ENCODE data around the gene SMYD5.
"Not testable (repeated sequence)": the region's sequence is repeated elsewhere in the genome, so short reads cannot be mapped to it uniquely, and the experiment has no call there.

The SMYD5 gene

DNA sequence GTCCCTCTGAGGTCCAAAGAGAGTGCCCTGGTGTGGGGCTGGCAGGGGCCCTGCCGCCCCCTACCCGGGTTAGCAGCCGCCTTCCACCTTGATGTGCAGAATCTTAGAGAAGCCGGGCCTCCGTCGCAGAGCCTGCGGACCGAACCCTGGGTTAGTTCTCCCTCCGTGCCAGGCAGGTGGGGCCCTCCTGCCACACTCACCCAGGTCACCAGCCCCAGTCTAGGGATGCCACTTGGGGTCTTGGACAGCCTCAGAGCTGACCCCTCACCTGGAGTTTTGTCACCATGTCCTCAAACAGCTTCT is 44.8 kb downstream of the SMYD5 start:
- DNase-seq (ENCODE audit: low read depth in 1 of 2, low spot score in 1 of 2), result no peak

- no peak for DNase-seq (ENCODE audit: low read depth in 1 of 2, low spot score in 1 of 2)
These were observed 45.2 kb downstream of the SMYD5 start for GRCh38 chr2:73259276-73259675.

DNA sequence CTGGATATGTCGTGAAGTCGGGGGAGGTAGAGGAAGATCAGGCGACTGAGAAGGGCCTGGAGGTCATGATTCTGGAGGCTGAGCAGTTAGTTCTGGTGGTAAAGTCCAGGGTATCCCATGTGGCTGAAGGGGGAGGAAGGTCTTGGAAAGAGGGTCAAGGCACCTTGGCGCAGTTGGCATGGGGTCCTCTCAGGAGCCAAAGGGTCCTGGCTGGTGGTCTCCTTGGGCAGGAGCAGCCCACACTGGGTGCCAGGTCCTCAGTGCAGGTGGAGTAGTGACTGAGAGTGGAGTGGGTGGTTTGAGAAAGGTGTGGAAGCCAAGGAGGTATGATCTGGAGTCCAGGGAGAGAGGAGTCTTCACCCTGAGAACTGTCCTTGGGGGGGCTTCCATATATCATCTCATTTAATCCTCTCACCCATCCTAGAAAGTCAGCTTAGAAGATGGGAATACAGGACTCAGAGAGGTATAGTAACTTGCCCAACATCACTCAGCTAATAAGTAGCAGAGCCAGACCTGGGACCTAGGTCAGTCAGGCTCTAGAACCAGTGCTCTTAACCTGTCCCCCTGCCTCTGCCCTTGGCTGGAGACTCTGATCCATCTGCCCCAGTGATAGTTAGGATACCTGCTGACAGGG is 45.8 kb downstream of the SMYD5 start:
- no peak for DNase-seq (ENCODE audit: low read depth in 1 of 2, low spot score in 1 of 2)

DNA sequence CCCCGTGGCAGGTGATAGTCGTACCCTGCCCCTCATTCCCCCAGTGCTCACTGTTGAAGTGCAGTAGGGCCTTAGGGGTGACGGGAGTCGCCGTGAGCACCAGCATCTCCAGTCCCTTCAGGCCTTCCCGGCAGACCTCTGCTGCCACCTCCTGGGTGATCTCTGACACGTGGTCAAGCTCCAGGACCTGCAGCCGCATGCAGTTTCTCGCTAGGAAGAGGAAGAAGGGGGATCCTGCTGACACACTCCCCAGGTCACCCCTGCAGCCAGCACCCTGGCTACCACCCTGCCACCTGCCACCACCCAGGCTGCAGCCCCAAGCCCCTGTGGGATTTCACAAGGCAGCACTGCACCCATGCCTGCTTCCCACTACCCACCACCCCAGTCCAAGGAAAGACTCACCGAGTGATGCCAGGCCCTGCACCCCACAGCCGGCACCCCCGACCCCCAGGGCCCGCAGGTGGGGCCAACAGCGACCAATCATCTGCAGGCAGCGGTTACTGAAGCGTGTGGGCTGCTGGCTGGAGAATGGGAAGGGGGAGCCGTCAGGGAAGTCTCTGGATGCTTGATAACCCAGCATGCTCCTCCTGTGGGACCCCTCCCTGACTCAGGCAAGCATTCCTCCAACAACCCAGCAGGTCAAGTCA is 46.4 kb downstream of the SMYD5 start:
- DNase-seq (ENCODE audit: low read depth in 1 of 2, low spot score in 1 of 2), result no peak

GRCh38 chr2:73262108-73262651 is 48.1 kb downstream of the SMYD5 start:
- DNase-seq (ENCODE audit: low read depth in 1 of 2, low spot score in 1 of 2), result no peak

- DNase-seq (ENCODE audit: low read depth in 1 of 2, low spot score in 1 of 2), result not testable (repeated sequence)
These were observed 48.8 kb downstream of the SMYD5 start for GRCh38 chr2:73262691-73263429.

GRCh38 chr2:73263540-73264331 is 49.7 kb downstream of the SMYD5 start:
- no peak for DNase-seq (ENCODE audit: low read depth in 1 of 2, low spot score in 1 of 2)

GRCh38 chr2:73264332-73264606 is 50.2 kb downstream of the SMYD5 start:
- no peak for DNase-seq (ENCODE audit: low read depth in 1 of 2, low spot score in 1 of 2)

GRCh38 chr2:73264783-73265182 is 50.7 kb downstream of the SMYD5 start:
- DNase-seq (ENCODE audit: low read depth in 1 of 2, low spot score in 1 of 2), result no peak

GRCh38 chr2:73265298-73266060 is 51.4 kb downstream of the SMYD5 start:
- no peak for DNase-seq (ENCODE audit: low read depth in 1 of 2, low spot score in 1 of 2)

DNA sequence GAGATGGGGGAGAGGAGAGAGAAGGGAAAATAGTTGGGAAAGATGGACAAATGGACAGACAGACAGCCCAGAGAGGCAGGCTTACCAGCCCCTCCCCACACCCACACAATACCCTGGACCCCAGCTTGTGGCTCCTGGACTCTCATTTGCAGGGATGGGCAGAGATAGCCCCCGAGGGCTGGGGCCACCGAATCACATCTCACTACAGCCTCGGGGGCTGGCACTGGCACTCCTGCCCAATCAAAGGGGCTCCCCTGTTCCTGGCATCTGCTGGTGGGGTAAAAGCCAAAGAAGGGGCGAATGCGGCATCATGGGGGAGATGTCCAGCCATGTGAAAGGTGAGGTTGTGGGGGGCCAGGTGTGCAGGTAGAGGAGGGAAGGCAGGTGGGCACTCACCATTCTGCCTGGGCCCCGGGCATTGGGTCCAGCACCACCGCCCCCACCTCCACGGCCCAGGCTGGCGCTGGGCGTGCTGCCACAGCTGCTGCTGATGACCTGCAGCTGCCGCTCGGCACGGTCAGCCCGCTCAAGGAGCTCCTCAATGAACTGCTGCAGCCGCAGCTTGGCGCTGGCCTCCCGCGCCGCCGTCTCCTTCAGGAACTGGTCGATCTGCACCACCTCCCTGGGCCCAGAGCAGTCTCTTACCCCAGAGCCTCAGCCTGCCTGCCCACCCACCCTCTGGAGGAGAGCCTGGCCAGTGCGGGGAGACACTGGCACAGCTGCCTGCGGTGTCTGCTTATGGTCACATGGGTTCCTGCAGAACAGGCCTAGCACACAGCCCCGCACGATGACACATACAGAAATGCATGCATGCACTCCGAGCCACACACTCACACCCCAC is 52.2 kb downstream of the SMYD5 start:
- no peak for DNase-seq (ENCODE audit: low read depth in 1 of 2, low spot score in 1 of 2)

- DNase-seq (ENCODE audit: low read depth in 1 of 2, low spot score in 1 of 2), result no peak
These were observed 53.0 kb downstream of the SMYD5 start for GRCh38 chr2:73267008-73267407.

- DNase-seq (ENCODE audit: low read depth in 1 of 2, low spot score in 1 of 2), result no peak
These were observed 54.4 kb downstream of the SMYD5 start for GRCh38 chr2:73268366-73268829.

GRCh38 chr2:73268830-73269685 is 55.0 kb downstream of the SMYD5 start:
- peak; percentile 51 to 57 for DNase-seq (ENCODE audit: low read depth in 1 of 2, low spot score in 1 of 2)

DNA sequence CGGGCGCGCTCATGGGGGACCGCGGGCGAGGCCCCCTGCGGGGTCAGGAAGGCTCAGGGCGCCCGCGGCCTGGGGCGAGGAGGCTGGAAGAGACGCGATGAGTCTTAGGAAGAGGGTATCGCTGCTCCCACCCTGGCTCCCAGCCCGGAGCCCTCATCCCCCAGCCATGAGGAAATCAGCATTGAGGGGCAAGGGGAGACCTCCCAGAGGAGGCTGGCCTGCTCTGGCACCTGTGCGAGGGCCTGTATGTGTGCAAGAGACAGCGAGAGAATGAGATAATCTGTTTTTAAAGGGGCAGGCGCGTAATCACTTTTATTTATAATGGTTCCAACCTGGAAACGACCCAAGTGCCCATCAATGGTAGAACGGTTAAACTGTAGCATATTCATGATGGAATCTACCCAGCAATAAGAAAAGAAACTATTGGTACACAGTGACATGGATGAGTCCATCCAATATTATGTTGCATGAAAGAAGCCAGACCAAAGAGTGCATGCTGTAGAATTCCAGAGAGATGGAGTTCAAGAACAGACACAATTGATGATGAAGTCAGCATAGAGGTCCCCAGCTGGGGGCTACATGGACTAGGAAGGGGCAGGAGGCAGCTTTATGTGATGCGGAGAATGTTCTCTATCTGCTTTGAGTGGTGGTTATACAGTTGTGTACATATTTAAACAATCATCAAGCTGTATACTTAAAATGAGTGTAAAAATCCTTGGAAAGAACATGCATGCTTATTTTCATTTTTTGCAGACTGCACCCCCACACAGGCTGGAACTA is 55.8 kb downstream of the SMYD5 start:
- DNase-seq (ENCODE audit: low read depth in 1 of 2, low spot score in 1 of 2), result no peak

DNA sequence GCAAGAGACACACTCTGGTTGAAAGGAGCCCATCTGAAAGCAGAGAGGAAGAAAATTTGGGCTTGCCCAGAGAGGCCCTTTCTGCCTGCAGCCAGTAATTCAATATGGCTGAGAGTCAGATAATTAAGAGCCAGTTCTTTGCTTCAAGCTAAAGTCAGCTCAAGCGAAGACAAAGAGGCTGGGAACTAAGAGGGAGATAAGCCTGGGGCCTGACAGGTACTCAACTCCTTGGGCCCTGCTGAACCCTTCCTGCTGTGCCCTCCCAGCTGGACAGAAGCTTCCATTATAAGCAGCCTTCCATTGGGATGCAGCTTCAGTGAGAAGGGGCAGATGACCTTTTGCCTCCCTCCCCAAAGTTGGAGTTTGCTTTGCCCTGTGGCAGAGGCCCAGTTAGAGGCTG is 58.2 kb downstream of the SMYD5 start:
- no peak for DNase-seq (ENCODE audit: low read depth in 1 of 2, low spot score in 1 of 2)
